Endothelial cell of hepatic sinusoid (primary cell): ENCODE results near the gene TMEM141.
"Not testable (repeated sequence)": the region's sequence is repeated elsewhere in the genome, so short reads cannot be mapped to it uniquely, and the experiment has no call there.

ENCODE experiments used
- in situ Hi-C: cut with HindIII; loops from 2 replicates; pipeline ENCODE4 v1.10.0; 2017; ENCODE audit warnings: low sequenced_read_pairs

The TMEM141 gene

DNA sequence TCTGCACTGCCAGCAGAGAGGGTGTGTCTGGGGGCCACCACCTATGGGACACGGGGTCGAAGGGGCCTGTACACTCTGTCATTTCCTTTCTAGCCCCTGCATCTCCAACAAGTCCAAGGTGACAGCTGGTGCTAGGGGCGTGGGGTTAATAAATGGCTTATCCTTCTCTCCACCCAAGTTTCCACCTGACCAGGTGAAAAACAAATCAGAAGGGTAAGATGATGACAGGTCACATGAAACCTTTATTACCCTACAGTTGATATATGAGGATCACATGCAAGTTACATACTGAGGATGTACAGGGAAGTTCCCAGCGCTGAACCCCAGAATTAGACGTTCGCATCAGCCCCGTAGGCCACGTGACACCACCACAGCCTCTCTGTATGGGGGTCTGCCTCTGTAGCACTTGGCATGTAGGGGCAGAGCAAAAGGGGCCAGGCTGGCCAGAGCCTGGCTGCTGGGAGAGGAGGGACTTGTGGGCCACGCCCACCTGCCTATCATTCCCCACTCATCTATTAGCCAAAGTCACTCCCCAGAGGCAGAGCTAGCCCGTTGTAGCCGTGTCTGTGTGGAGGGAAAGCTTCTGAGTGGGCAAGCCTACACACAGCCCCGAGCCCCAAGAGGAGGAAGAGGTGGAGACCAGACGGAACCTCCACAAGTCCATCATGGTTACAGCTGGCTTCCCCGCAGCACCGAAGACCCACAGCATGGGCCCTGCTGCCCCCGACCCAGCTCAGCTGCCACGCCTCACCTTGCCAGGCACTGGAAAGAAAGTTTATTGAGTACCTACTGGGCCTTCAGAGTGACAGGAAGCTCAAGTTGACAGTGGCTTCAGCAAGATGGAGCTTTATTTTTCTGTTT is 2.2 kb downstream of the TMEM141 start:
- in situ Hi-C loops, result no loop called here

- in situ Hi-C loops, result no loop called here
Measured at GRCh38 chr9:136794281-136794999, 3.3 kb downstream of the TMEM141 start.

DNA sequence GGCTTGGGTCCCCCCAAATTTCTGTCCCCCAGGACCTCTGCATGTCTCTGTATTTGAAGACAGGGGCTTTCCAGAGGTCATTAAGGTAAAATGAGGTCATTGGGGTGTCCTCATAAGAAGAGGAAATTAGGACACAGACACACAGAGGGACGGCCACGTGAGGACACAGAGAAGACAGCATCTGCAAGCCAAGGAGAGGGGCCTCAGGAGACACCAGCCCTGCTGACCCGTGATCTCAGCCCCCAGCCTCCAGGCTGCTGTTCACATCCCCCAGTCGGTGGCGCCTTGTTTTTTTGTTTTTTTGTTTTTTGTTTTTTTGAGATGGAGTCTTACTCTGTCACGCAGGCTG is 3.8 kb downstream of the TMEM141 start:
- in situ Hi-C loops, result no loop called here

GRCh38 chr9:136796238-136796774 is 5.2 kb downstream of the TMEM141 start, which contains the start of gene CCDC183:
Gene CCDC183, plus strand, starts transcription at chr9:136796338. Its CDS starts 60 bp downstream, at chr9:136796398.
- in situ Hi-C loops, result no loop called here

- in situ Hi-C loops, result not testable (repeated sequence)
Measured at GRCh38 chr9:136796775-136797347, 5.7 kb downstream of the TMEM141 start.

DNA sequence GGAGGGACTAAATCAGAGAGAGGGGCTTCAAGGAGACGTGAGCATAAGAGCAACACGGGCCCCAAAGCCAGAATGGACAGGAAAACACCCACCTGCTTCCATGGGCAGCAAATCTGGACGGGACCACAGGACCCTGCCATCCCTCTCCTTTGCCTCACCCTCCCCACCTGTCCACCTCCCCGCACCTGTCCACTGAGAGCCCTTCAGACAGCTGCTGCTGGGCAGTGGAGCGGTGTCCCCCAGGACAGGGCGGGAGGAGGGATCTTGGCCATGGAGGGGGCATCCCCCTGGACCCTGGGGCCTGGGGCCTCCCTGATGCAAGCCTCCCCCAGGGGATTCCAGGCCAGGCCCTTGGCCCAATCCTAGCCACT is 7.5 kb downstream of the TMEM141 start:
- in situ Hi-C loops, result no loop called here

GRCh38 chr9:136799079-136799853 is 8.1 kb downstream of the TMEM141 start:
- in situ Hi-C loops, result no loop called here

- in situ Hi-C loops, result loop anchor here (25.0 kb wide), 1 partner anchor 362 kb away; the partner anchor contains the start of genes LRRC26 and TMEM210
Measured at GRCh38 chr9:136799854-136800657, 8.9 kb downstream of the TMEM141 start.

DNA sequence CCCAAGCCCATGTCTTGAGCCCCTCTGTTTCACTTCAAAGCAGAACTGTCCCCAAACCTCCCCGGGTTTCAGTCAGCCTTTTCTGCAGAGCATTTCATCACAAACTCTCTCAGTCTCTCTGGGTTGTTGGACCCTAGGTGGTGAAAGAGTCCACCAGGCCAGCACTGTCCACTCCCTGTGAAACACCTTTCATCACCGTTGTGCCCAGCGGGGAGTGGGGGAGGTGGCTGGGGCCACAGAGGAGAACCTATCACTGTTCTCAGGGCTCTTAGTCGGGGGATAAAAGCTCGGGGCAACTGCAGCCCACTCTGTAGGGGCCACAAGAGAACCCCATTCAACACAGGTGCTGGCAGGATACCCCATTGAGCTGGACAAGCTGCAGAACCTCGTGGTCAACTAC is 11.2 kb downstream of the TMEM141 start:
- in situ Hi-C loops, result loop anchor here (25.0 kb wide), 1 partner anchor 360 kb away; the partner anchor contains the start of genes LRRC26 and TMEM210

DNA sequence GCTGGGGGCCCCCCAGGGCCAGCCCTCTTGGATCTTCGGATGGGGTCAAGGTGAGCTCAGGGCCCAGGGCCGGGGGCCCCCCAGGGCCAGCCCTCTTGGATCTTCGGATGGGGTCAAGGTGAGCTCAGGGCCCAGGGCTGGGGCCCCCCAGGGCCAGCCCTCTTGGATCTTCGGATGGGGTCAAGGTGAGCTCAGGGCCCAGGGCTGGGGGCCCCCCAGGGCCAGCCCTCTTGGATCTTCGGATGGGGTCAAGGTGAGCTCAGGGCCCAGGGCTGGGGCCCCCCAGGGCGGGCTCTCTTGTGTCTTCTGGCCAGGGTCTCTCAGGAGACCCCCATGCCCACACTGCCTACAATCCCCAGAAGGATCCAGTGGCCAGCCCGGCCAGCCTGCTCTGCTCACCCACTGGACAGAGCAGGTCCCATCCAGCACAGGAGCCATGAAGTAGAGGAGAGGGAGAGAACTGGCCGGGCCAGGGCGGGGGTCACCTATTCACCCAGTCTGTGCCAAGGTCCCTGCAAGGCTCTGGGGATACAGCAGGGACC is 11.9 kb downstream of the TMEM141 start:
- in situ Hi-C loops, result loop anchor here (25.0 kb wide), 1 partner anchor 359 kb away; the partner anchor contains the start of genes LRRC26 and TMEM210

DNA sequence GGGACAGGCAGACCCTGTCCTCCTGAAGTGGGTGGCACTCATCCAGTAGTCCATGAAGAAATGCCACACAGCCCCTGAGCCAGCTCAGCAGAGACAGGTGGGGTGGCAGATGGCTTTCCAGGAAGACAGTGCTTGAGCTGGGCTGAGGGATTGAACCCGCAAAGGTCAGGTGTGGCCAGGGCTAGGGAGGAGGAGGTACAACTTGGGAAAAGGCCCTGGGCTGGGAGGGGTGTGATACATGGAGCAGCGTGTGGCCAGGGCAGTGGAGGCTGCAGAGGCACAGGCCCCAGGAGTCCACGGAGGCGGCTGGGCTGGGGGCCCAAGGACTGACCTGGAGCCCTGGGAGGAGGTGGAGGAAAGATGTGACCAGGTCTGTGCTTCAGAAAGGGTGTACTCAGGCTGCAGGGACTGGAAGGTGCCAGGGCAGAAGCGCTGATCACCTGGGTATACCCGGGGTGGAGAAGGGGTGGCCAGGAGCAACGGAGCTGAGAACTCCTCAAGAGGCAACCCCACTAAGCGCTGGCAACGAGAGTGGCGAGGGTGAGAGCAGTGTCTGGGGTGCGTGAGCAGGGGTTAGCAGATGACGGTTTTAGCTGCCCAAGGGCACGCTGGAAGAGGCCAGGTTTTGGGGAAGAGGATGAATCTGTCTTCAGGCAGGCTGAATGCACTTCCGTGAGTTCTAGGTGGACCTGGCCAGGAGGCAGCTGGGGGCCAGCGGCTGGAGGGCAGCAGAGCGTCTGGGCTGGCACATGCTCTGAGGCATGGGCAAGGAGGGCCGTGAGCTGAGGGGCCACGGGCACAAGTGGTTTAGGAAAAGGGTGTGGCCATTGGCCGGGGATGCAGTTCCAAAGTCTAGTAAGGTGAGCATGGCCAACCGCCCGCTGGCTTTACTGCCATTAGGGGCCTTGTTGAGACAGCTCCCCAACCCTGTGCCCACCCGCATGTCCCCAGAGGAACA is 12.7 kb downstream of the TMEM141 start:
- in situ Hi-C loops, result loop anchor here (25.0 kb wide), 1 partner anchor 358 kb away; the partner anchor contains the start of genes LRRC26 and TMEM210

- in situ Hi-C loops, result loop anchor here (5.0 to 25.0 kb wide), 2 partner anchors 38 to 358 kb away; partner anchors contain the start of genes AJM1, LRRC26 and TMEM210
Measured at GRCh38 chr9:136804509-136805206, 13.5 kb downstream of the TMEM141 start.

DNA sequence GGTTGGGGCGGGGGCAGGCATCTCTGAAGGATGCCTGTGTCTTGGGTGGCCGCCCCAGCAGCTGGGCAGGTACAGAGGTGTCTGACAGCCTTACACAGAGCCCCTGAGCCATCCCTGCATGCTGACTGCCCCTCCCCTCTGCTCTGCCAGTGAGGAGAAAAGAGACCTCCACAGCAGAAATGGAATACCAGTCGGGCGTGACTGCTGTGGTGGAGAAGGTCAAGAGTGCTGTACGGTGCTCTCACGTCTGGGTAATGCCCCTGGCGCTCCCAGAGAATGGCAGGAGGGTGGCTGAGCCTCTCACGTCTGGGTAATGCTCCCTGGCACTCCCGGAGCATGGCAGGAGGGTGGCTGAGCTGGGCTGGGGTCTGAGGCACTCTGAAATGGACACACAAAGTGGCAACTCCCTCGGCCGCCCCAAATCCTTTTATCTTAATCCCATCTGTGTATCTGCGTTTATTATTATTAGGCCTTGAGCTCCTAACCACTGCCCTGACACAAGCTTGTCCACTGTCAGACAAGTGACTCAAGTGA is 14.1 kb downstream of the TMEM141 start:
- in situ Hi-C loops, result loop anchor here (5.0 to 25.0 kb wide), 2 partner anchors 37 to 357 kb away; partner anchors contain the start of genes AJM1, LRRC26 and TMEM210

DNA sequence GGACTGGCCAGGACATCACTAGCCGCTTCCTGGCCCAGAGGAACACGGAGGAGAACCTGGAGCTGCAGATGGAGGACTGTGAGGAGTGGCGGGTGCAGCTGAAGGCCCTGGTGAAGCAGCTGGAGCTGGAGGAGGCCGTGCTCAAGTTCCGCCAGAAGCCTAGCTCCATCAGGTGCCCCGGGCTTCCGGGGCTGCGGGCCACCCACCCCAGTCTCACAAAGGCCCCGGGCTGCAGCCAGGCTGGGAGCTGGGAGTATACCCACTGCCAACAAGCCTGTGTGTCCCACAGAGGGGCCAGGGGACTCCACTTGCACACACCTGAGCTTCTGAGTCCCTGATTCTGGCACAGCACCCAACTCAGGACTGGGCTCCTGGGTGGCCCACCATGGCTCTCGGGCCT is 14.9 kb downstream of the TMEM141 start:
- in situ Hi-C loops, result loop anchor here (5.0 to 25.0 kb wide), 2 partner anchors 36 to 356 kb away; partner anchors contain the start of genes AJM1, LRRC26 and TMEM210

DNA sequence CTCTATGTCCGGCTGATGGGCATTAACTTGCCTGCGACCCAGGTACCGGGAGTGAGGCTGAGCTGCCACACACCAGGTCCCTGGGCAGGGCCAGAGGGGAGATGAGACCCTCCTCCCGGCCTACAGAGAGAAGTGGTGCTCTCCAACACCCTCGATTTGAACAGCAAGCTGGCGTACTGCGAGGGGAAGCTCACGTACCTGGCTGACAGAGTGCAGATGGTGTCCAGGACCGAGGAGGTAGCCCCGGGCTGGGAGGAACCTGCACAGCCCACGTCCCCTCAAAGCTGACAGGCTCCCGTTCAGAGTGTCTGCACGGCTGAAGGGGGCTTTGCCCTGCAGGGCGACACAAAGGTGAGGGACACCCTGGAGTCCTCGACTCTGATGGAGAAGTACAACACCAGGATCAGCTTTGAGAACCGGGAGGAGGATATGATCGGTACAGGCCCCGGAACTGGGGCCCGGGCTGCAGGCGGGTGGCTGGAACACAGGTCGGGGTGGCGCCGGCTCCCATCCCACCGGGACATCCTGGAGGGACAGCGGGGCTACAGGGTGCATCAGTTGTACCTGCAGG is 15.6 kb downstream of the TMEM141 start:
- in situ Hi-C loops, result loop anchor here (5.0 to 25.0 kb wide), 2 partner anchors 36 to 356 kb away; partner anchors contain the start of genes AJM1, LRRC26 and TMEM210
